GM12864 (cell line): Measurements from ENCODE around the gene CD28.

Experiments
- DNase-seq: peaks from one replicate; pipeline ENCODE4 v3.0.0-alpha.2; 2011; ENCODE audit warnings: low read depth
- H3K4me3 ChIP-seq: 2 replicates; pipeline ENCODE4 v1.5.1; 2011; ENCODE audit warnings: mild to moderate bottlenecking, low read depth, low read length, control low read depth
- CTCF ChIP-seq: IDR thresholded peaks from 2 replicates; pipeline ENCODE4 v1.5.1; 2011; ENCODE audit warnings: low read depth, mild to moderate bottlenecking, moderate library complexity, low read length, control low read depth, inconsistent platforms; ENCODE audit errors: missing control alignments

Gene CD28

GRCh38 chr2:203664029-203664755 is 42.2 kb upstream of the CD28 start:
- no peak for TF ChIP-seq CTCF
- DNase-seq: no peak
- H3K4me3 ChIP-seq: no peak overlapping the region

GRCh38 chr2:203667838-203668237 is 38.6 kb upstream of the CD28 start:
- DNase-seq: no peak
- TF ChIP-seq CTCF: no peak
- H3K4me3 ChIP-seq: no peak overlapping the region

- no peak for DNase-seq
- TF ChIP-seq CTCF: no peak
- H3K4me3 ChIP-seq: no peak overlapping the region
These were observed 36.6 kb upstream of the CD28 start for GRCh38 chr2:203669820-203670219.

- no peak overlapping the region for H3K4me3 ChIP-seq
- no peak for TF ChIP-seq CTCF
- DNase-seq: no peak
These were observed 35.5 kb upstream of the CD28 start for GRCh38 chr2:203670939-203671338.

- DNase-seq: no peak
- TF ChIP-seq CTCF: no peak
- H3K4me3 ChIP-seq: no peak overlapping the region
These were observed 34.6 kb upstream of the CD28 start for GRCh38 chr2:203671876-203672275.

- TF ChIP-seq CTCF: no peak
- no peak for DNase-seq
- no peak overlapping the region for H3K4me3 ChIP-seq
These were observed 33.6 kb upstream of the CD28 start for GRCh38 chr2:203672856-203673255.

GRCh38 chr2:203673933-203674332 is 32.5 kb upstream of the CD28 start:
- peak; percentile 74 for DNase-seq
- no peak for TF ChIP-seq CTCF
- no peak overlapping the region for H3K4me3 ChIP-seq
